Keratinocyte (primary cell): ENCODE data around the gene PALS2.

Source experiments
- CTCF ChIP-seq, 3 experiments: IDR thresholded peaks in 1 of 3; conservative IDR thresholded peaks in 1 of 3; optimal IDR thresholded peaks in 1 of 3; 2 replicates in 2 of 3; 3 replicates in 1 of 3; pipeline versions ENCODE3 to v1.5.1; 2011; ENCODE audit warnings: low read length in 3 of 3, mild to moderate bottlenecking in 3 of 3, moderate library complexity in 2 of 3, control low read depth in 1 of 3, inconsistent platforms in 1 of 3; ENCODE audit not compliant: insufficient read depth in 2 of 3; ENCODE audit errors: extremely low read depth in 1 of 3
- EZH2 ChIP-seq: IDR thresholded peaks from one replicate; pipeline ENCODE4 v1.6.1; 2012; ENCODE audit warnings: inconsistent platforms, mild to moderate bottlenecking, low read length, moderate library complexity

- no peak for TF ChIP-seq CTCF (optimal IDR thresholded peaks at IDR 0.05 in 1 of 3, IDR thresholded peaks at IDR 0.05 in 1 of 3, conservative IDR thresholded peaks at IDR 0.05 in 1 of 3; ENCODE audit: extremely low read depth in 1 of 3, insufficient read depth in 2 of 3, low read length in 3 of 3)
- no peak for TF ChIP-seq EZH2
These were observed 28.3 kb downstream of the PALS2 start for GRCh38 chr7:24601600-24601999.
